IPS DF 19.7 (cell line): ENCODE data around the gene GUCY1A2.
"Not testable (repeated sequence)": the region's sequence is repeated elsewhere in the genome, so short reads cannot be mapped to it uniquely, and the experiment has no call there.

Experiments
- DNase-seq: peaks from one replicate; pipeline ENCODE4 v3.0.0-alpha.2; 2013; ENCODE audit warnings: low read depth, low spot score

GUCY1A2 gene

DNA sequence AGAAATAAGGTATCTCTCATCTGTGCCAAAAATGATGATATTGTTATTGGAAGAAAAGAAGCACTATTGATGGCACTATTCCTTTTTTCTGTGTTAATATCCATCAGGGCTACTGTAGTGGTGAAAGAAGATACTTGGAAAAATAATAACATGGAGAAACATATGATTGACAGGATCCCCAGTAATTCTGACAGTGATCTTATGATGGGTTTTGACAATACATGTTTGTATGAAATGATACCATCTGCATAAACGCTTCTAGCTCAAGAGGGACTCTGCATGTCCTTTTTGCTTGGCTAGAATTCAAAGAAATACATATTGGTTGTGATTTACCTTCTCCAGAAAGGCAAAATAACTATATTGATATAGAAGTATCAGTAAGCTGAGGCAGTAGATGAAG lies 178.1 kb downstream of the GUCY1A2 start:
- DNase-seq = no peak

DNA sequence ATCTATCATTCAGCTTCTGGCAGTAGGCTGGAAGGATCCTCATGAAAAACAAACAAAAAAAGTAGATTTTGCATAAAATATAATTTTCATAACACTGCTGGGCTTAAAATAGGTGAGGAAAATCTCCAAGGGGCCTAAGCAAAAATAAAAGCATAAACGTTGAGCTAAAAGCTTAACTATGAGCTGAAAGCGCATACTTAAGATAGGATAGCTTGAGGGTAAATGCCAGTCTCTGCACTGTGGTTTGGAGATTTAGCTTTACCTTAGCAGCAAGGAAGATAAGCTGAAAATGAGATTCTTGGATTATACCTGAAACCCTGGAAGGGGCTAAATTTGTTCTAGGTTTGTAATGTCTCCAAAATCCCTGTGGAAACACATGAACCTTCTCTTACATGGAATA lies 183.7 kb downstream of the GUCY1A2 start:
- DNase-seq = no peak

DNA sequence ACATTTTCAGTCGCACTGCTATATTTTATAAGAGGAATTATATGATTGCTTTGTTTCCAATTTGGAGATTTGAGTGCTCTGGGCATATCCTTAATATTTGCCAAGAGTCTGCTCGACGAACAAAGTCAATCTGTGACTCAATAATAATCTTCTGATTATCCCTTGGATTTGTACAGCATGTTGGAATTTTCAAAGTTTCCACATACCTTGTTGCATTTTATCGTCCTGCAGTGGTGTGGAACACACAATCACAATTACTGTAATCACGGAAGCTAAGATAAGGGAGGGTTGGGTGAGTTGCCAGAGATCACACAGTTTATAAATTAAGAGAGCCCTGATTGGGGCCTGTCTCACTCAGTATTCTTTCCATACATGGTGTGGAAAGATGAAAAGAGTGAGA lies 189.3 kb downstream of the GUCY1A2 start:
- DNase-seq = no peak

DNA sequence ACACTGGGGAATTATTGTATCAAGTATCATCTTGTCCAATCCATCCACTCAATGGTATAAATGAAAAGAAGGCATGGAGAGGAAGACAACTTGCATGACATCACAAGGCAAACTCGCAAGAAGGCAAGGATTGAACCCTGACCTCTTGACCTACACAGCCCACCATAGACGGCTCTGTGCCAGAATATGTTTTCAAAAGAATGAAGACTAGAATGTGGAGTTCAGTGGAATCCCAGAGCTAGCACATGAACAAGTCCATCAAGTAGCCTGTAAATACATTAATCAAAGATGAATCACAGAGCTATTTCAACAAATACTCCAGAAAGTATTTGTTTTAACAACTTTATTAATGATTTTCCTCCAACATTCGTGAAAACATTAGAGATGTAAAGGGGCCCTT lies 189.7 kb downstream of the GUCY1A2 start:
- no peak for DNase-seq

DNA sequence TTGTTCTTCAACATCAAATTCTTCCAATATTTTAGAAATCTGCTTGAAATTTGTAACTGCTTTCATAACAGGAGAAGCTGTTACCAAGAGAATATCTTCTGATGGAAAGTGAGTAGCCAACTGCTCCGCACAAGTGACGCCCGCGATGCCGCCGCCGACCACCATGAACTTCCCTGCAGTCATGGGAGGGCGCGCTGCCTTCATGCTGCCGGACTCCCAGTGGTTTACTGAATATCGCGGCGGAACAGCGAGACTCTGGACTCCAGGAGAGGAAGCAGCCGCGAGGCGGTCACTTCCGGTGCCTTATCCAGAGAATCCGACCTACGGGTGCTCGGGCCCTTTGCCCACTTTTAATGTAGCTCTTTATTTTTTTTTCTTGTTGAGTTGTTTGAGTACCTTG lies 190.6 kb downstream of the GUCY1A2 start:
- DNase-seq = no peak

DNA sequence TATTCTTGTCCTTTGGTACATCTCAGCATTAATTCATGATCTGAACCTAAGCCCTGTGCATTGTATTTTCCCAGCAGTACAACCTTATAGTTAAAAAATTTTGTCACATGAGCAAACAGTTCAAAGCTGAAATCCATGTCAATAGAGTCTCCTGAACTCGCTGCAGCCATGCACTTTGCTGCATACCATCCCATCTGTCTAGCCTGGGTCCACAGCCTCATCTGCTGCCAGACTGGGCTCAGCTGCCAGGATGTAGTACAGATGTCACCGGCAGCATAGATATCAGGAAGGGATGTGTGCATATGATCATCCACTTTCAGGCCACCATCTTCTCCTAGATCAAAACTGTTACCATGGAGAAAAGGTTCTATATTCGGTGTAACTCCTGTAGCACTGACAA lies 191.7 kb downstream of the GUCY1A2 start:
- DNase-seq = not testable (repeated sequence)

DNA sequence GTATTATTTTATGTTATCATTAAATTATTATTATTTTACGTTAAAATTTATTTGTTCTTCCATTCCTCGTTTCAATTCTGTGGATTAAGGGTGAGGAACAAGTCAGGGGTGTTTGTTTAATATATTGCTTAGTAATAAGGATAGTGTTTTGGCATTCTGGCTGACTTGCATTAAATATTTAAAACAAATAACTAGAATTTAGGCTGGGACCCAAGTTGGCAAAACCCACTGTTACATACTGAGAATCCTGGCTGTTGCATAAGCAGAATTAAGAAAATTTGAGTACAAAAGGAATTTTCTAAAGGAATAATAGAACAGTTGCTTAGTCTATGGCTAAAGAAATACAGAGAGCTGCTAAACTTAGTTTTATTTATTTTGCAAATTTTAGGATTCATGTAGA lies 196.4 kb downstream of the GUCY1A2 start:
- DNase-seq = no peak

DNA sequence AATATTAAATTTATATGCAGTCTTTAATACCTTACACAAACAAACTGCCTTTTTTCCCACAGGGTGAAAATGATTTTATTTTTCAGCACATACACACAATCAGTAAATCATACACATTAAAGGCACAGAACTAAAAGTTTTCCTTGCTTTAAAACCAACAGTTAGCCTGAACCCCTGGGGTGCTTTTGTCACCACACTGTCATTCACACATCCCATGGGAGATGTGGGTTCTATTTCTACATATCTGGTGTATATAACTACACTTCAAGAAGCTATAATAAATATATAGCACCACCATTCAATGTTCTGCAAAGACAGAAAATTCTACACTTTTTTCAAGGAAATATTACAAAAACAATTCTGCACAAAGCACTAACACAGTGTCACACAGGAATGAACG lies 197.0 kb downstream of the GUCY1A2 start:
- no peak for DNase-seq

DNA sequence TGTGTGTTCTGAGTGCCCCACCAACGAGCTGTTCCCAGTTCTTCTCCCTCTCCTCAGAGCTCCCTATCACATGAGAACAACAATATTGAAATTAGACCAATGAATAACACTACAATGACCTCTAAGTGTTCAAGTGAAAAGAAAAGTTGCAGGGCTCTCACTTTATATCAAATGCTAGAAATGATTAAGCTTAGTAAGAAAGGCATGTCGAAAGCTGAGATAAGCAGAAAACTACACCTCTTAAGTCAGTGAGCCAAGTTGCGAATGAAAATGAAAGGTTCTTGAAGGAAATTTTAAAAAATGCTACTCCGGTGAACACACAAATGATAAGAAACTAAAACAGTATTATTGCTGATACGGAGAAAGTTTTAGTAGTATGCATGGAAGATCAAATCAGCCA lies 199.8 kb downstream of the GUCY1A2 start:
- DNase-seq = no peak

DNA sequence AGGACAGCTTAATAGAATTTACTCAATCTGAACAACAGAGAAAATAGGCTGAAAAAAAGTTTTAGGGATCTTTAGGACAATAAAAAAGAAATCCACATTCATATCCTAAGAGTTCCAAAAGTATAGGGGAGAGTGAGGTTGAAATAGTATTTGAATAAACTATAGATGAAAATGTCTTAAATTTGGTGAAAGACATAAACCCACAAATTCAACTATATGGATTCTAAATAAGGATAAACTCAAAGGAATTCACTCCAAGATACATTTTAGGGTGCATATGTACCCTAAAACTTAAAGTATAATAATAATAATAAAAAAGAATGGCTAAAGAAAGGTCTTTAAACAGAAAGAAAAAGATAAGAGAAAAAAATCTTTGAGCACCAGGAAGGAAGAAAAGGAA lies 203.1 kb downstream of the GUCY1A2 start:
- no peak for DNase-seq

DNA sequence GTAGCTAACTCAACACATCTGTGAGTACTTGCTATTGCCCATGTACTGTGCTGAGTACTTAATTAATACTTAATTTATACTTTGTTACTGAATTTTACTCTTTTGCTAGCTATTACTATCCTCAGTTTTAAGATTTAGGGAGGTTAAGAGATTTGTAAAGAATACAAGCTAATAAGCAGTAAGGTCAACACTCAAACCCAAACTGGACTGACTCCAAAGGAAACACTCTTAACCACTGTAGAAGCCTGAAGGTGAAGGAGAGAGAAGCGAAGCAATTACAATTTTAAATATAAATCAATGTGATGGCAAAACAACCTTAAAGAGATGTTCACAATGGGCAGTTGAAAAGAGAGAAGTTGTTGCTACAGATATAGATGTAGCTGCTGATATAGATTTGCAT lies 204.5 kb downstream of the GUCY1A2 start:
- no peak for DNase-seq

DNA sequence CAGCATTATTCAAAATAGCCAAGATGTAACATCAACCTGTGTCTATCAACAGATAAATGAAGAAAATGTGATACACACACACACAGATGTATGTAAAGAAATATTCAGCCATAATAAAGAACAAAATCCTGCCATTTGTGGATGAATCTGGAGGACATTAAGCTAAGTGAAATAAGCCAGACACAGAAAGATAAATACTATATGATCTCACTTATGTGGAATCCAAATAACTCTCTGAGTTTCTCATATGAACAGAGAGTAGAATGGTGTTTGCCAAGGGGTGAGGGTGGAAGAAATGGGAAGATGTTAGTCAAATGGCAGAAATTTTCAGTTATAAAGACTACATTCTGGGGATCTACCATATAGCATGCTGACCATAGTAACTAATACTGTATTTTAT lies 224.2 kb downstream of the GUCY1A2 start:
- no peak for DNase-seq

DNA sequence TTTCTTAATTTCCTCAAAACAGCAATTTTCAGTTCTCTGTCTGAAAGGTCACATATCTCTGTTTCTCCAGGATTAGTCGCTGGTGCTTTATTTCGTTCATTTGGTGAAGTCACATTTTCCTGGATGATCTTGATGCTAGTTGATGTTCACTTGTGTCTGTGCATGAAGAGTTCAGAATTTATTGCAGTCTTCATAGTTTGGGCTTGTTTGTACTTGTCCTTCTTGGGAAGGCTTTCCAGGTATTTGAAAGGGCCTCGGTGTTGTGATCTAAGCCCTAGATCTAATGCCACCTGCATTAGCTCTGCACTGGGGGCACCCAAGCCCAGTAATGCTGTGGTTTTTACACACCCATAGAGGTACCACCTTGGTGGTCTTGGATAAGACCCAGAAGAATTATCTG lies 228.9 kb downstream of the GUCY1A2 start:
- DNase-seq = no peak

DNA sequence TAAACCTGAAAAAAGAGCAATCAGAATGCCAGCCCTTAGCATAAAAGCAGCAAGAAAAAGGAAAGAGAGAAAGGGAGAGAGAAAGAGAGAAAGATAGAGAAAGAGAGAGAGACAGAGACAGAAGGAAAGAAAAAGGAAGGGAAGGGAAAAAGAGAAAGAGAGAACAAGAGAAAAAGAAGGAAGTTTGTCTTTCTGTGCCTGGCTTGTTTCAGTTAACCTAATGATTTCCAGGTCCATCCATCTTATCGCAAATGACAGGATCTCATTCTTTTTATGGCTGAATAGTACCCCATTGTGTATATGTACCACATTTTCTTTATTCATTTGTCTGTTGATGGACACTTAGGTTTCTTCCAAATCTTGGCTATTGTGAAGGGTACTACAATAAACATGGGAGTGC lies 230.8 kb downstream of the GUCY1A2 start:
- DNase-seq = no peak

DNA sequence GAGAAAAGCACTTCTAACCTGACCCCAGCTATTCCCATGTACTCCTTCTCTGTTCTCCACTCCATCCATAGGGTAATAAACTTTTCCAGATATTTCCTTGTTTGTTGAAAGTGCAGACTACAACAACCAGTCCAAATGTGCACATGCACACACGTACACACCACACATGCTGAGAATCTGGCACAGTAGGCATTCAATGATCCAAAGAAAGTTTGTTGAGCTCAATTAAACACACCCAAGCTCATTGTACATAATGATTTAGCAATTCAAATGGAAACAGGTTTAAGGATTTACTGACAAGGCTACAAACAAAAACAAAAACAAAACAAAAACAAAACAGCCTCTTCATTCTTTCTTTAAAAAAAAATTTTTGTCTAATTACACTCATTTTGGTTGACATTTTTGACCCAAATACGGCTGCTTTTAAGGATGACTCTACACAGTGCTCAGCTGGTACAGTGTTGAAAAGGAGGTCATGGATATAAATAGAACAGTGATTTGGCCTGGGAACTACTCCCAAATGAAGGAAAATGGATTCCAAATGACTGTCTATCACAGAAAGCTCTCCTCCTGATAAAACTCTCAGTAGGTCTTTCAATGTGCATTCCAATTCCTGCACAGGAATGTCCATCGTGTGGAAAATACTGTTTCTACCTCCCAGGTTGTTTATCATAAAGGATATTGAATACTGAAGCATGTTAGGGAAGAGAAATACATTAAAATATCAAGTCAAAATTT lies 232.2 kb downstream of the GUCY1A2 start:
- DNase-seq = no peak

DNA sequence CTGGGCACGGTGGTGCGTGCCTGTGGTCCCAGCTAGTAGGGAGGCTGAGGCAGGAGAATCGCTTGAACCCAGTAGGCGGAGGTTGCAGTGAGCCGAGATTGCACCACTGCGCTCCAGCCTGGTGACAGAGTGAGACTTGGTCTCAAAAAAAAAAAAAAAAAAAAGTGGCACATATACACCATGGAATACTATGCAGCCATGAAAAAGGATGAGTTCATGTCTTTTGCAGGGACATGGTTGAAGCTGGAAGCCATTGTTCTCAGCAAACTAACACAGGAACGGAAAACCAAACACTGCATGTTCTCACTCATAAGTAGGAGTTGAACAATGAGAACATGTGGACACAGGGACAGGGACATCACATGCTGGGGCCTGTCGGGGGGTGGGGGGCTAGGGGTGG lies 241.0 kb downstream of the GUCY1A2 start:
- not testable (repeated sequence) for DNase-seq

DNA sequence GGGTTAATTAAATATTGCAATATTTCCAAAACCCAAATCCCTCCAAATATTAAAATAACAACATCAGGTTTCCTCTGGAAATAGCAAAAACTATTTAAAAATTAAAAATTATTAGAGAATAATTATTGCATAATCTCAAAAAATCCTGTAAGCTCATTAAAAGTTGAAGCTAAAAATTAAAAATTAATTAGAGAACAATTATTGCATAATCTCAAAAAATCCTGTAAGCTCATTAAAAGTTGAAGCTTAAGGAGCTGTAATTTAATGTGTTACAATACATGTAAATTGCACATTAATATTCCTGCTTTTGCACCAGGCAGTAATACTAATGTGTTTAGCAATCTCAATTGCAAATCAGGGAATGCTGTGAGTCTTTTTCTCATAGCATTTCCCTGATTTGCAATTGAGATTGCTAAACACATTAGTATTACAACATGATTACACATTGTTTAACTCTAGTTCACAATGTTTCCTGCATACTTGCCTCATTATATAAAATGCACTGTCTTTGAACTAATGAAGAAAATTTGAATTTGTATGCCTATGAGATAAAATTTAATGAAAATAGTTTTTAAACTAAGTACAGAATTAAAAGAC lies 247.7 kb downstream of the GUCY1A2 start:
- no peak for DNase-seq

DNA sequence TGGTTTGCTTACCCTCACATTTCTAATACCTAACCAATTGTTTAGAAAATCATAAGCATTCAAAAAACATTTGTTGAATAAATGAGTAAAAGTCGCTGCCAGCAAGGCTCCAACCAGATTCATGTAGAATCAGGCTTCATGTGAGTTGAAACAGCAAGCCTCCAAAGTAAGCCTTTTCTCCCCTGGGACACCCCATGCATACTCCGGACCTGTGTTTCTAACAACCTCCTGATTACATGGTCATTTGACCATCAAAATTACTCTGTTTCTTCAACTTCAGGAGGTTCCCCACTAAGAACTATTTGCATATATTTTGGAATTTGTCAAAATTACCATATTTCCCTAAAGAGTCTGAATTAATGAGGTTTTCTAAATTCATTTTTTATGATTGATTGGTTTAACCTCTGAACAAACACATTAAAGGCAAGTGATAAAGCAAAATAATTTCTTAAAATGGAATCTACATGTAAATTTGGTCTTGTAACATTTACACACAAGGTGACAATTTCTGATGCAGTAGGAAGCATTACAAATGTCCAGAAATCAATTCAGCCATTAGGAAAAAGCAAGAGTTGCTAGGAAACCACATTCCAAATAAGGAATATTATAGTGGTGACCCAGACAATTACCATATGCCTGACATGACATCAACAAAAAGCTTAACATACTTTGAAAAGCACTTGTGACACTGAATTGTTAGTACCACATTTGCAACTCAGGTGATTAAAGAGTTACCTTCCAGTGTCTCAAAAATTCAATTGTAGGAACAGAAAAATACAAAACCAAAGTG lies 252.6 kb downstream of the GUCY1A2 start:
- DNase-seq = no peak

DNA sequence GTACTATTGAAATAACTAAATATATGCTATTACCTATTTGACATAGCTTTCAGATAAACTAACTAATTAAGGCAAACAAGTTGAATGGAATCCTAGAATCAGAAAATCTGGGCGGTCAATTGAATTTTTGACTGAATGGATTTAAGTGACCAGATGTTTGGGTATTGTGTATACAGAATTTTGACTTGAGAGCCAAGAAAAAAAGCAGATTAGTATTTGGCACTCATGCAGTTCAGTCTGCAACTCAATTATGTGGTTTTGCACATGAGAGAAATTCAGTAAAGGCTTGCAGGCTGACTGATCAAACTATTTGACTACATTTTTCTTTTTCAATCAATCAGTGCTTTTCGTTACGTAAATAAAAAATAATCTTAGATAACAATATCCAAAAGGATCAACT lies 254.8 kb downstream of the GUCY1A2 start:
- DNase-seq = no peak

DNA sequence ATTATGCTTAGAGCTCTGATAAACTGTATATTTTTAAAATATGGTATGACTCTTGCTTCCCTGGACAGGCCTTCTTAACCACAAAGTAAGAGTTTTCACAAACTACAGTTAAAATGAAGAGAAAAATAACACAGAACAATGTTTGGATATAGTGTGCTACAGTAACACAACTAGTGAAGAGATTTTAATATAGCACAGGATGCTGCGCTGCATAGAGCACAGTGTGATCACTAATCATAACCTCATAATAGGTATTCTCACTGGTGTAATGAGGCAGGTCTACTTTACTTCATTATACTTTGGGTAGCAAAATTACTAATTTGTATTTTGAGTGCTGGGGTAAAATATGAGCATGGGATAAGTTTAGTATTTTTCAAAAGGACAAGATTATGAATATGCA lies 256.5 kb downstream of the GUCY1A2 start:
- no peak for DNase-seq

DNA sequence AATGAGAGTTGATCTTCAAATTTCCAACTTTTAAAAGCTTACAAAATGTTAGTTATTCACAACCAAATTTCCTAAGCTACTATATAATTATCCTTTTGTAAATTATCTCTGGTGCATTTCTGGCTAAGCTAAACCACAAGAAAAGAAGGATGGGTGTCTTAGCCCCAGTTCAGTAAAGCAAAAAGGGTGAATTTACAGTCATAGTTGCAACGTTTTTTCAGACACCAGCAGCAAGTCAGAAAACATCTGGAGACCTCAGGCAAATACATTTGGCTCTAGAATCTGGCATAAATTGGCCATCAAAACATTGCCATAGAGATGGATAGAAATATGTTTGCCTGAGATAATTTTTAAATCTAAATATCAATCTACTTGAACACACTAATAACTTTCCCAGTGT lies 257.0 kb downstream of the GUCY1A2 start:
- no peak for DNase-seq

DNA sequence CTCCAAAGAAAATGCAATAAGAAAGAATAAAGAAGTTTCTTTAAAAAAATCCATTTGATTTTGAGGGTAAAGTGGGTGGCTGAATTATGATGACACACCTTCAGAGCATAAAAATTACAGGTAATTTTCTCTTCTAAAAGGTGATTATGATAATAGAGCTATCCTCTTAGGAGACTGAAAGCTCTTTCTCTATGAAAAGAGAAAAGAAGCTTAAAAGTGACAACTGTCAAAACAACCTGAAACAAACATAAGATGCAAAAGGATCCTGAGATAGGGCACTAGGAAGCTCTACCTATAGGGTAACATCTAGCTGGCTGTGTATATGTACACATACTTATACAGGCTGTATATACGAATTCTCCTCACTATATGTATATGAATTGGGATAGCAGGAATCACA lies 270.2 kb downstream of the GUCY1A2 start:
- DNase-seq = no peak

DNA sequence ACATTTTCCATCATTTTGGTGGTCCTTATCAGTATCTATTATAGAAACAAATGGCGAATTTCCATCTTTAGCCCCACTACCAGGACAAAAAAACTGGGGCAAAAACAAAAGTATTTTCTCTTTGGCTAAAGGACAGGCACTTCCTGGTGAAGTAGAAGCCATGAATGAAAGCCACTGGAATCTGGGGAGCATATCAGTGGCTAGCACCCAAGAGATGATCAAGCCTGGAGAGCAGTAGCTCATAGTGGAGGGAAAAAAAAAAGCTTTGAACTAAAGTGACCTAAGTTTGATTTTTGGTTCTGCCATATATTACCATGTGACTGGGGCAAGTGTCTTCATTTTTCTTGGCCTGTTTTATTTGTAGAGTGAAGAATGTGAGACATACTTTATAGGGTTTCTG lies 272.3 kb downstream of the GUCY1A2 start:
- DNase-seq = no peak
